Gastroesophageal sphincter (tissue), 4 donors: ENCODE results near the gene CALML5. TPM values are rescaled to one million over a fixed set of nuclear protein-coding genes. Genes with fewer than 3 reads are reported as not detected.
"Not testable (repeated sequence)": the region's sequence is repeated elsewhere in the genome, so short reads cannot be mapped to it uniquely, and the experiment has no call there.

Experiments
- ATAC-seq: fragments of 150-250 bp; one replicate; pipeline ENCODE4 v1.9.1; 2016; ENCODE audit warnings: mild to moderate bottlenecking, moderate library complexity
- H3K27ac ChIP-seq, 4 donors: fragments of 200-600 bp; sonication (generic) in 3 of 4; 1 replicate in 3 of 4; 2 replicates in 1 of 4; pipeline ENCODE4 v1.5.1; 2016 to 2019
- H3K27me3 ChIP-seq: fragments of 200-600 bp; sonication (generic); one replicate; pipeline ENCODE4 v1.5.1; 2019
- H3K36me3 ChIP-seq, 2 donors: fragments of 200-600 bp; sonication (generic); one replicate each; pipeline ENCODE4 v1.5.1; 2019; ENCODE audit warnings: control low read depth in 1 of 2
- H3K4me1 ChIP-seq, 3 donors: fragments of 200-600 bp; sonication (generic); 1 replicate in 2 of 3; 2 replicates in 1 of 3; pipeline ENCODE4 v1.5.1; 2016 to 2019; ENCODE audit warnings: control low read depth in 2 of 3
- H3K4me3 ChIP-seq, 2 donors: fragments of 200-600 bp; sonication (generic); one replicate each; pipeline ENCODE4 v1.5.1; 2019; ENCODE audit warnings: mild to moderate bottlenecking in 1 of 2, moderate library complexity in 1 of 2
- H3K9me3 ChIP-seq, 3 donors: fragments of 200-600 bp; sonication (generic); one replicate each; pipeline ENCODE4 v1.5.1; 2017 to 2019; ENCODE audit warnings: control low read depth in 2 of 3
- CTCF ChIP-seq, 4 experiments: fragments of 200-600 bp in 2 of 4; fragments of 450-650 bp in 2 of 4; sonication (generic) in 1 of 4; IDR thresholded peaks; one replicate each; pipeline ENCODE4 v1.5.1; 2017 to 2019; ENCODE audit warnings: antibody characterized with exemption in 4 of 4, mild to moderate bottlenecking in 2 of 4, moderate library complexity in 2 of 4
- EP300 ChIP-seq: sonication (generic); formaldehyde crosslinking; IDR thresholded peaks from one replicate; pipeline ENCODE4 v1.6.1; 2017; ENCODE audit warnings: antibody characterized with exemption, mild to moderate bottlenecking
- POLR2A ChIP-seq, 2 donors: fragments of 450-650 bp; IDR thresholded peaks; one replicate each; pipeline ENCODE4 v1.6.1; 2017; ENCODE audit warnings: antibody characterized with exemption in 2 of 2, mild to moderate bottlenecking in 2 of 2, moderate library complexity in 1 of 2
- POLR2AphosphoS5 ChIP-seq: sonication (generic); formaldehyde crosslinking; IDR thresholded peaks from one replicate; pipeline ENCODE4 v1.6.1; 2017; ENCODE audit warnings: antibody characterized with exemption
- WGBS, 2 donors: methylation state at CpG; one replicate each; pipeline ENCODE4 v1.1.5; 2018; ENCODE audit warnings: low coverage in 1 of 2; 5-methylcytosine and 5-hydroxymethylcytosine counted together
- total RNA-seq, 4 donors: library from RNA; depleted of rRNA; stranded (reverse); fragments of >200 nt; gene quantifications; one replicate each; pipeline ENCODE4 v1.1.0, GENCODE V29; 2016

The CALML5 gene
- total RNA-seq, 4 donors from 2014 or later: not detected

GRCh38 chr10:5474642-5475041 is 24.7 kb downstream of the CALML5 start:
- TF ChIP-seq POLR2AphosphoS5: peak; percentile 25
- not testable (repeated sequence) for H3K4me1 ChIP-seq, ATAC-seq, H3K27ac ChIP-seq, H3K27me3 ChIP-seq, H3K9me3 ChIP-seq, H3K4me3 ChIP-seq, H3K36me3 ChIP-seq
- WGBS, 2 donors: 74 to 87% methylated on average over 3 to 4 of the region's 4 CpGs

GRCh38 chr10:5470062-5470751 is 29.2 kb downstream of the CALML5 start:
- ATAC-seq: no peak
- Histone ChIP-seq H3K9me3 (peaks cover 0 to 11% (median 0%) of the 10 kb centered on the region in 3 donors), H3K27ac (no peak overlapping the region), H3K4me1 (peaks cover 0 to 21% (median 9%) of the 10 kb centered on the region in 3 donors), H3K27me3 (no peaks in the 10 kb centered on the region), H3K4me3 (no peak overlapping the region), H3K36me3 (no peaks in the 10 kb centered on the region)
- WGBS, 2 donors: 94% methylated on average over 4 of the region's 15 CpGs; no CpG with 5 or more reads in 1 of the 2 donors
- TF ChIP-seq POLR2A (IDR thresholded peaks at IDR 0.05) (no peak), CTCF (IDR thresholded peaks at IDR 0.05) (no peak), POLR2AphosphoS5 (no peak), EP300 (no peak)

GRCh38 chr10:5469353-5470061 is 29.9 kb downstream of the CALML5 start:
- H3K36me3 ChIP-seq: no peaks in the 10 kb centered on the region
- H3K4me1 ChIP-seq: peaks cover 0 to 26% (median 9%) of the 10 kb centered on the region in 3 donors
- TF ChIP-seq EP300 (no peak), POLR2AphosphoS5 (no peak), POLR2A (IDR thresholded peaks at IDR 0.05) (no peak), CTCF (IDR thresholded peaks at IDR 0.05) (no peak)
- H3K27me3 ChIP-seq: no peaks in the 10 kb centered on the region
- 75 to 95% methylated on average over 4 to 8 of the region's 15 CpGs for WGBS, 2 donors
- ATAC-seq: no peak
- H3K27ac ChIP-seq: no peak overlapping the region
- H3K4me3 ChIP-seq: no peak overlapping the region
- H3K9me3 ChIP-seq: peaks cover 0 to 11% (median 0%) of the 10 kb centered on the region in 3 donors

- peak; percentile 18 for ATAC-seq
- Histone ChIP-seq H3K4me1 (peaks cover 0 to 29% (median 9%) of the 10 kb centered on the region in 3 donors), H3K4me3 (no peak overlapping the region), H3K9me3 (peaks cover 0 to 11% (median 0%) of the 10 kb centered on the region in 3 donors), H3K27ac (no peak overlapping the region), H3K36me3 (no peaks in the 10 kb centered on the region), H3K27me3 (no peaks in the 10 kb centered on the region)
- 73 to 74% methylated on average over 3 to 6 of the region's 8 CpGs for WGBS, 2 donors
- TF ChIP-seq POLR2AphosphoS5 (no peak), EP300 (no peak), CTCF (IDR thresholded peaks at IDR 0.05) (no peak), POLR2A (IDR thresholded peaks at IDR 0.05) (no peak)
These were observed 30.9 kb downstream of the CALML5 start for GRCh38 chr10:5468262-5469106.

- Histone ChIP-seq H3K36me3 (no peaks in the 10 kb centered on the region), H3K4me3 (no peak overlapping the region), H3K4me1 (peaks cover 0 to 29% (median 9%) of the 10 kb centered on the region in 3 donors), H3K27me3 (no peaks in the 10 kb centered on the region), H3K27ac (peak overlapping the region in 2 of 4 donors; percentile 53 to 76), H3K9me3 (peaks cover 0 to 11% (median 0%) of the 10 kb centered on the region in 3 donors)
- ATAC-seq: no peak
- no peak for TF ChIP-seq POLR2A (IDR thresholded peaks at IDR 0.05)
- TF ChIP-seq POLR2AphosphoS5: no peak
- no peak for TF ChIP-seq CTCF (IDR thresholded peaks at IDR 0.05)
- no peak for TF ChIP-seq EP300
- WGBS, 2 donors: 90 to 92% methylated on average over 3 to 4 of the region's 6 CpGs
These were observed 31.6 kb downstream of the CALML5 start for GRCh38 chr10:5467634-5468255.
